ENCODE data around the gene RPS6KC1.

- TF ChIP-seq CTCF (conservative IDR thresholded peaks at IDR 0.05 in 1 of 2, IDR thresholded peaks at IDR 0.05 in 1 of 2; ENCODE audit: extremely low read depth in 1 of 2, insufficient read depth in 1 of 2, low read depth in 1 of 2, low read length in 2 of 2) (no peak), EZH2 (IDR thresholded peaks at IDR 0.05; ENCODE audit: borderline replicate concordance, low read length) (no peak)
Observed at GRCh38 chr1:213303286-213303685, 252.2 kb downstream of the RPS6KC1 start.

Measured in mammary epithelial cell (primary cell).